ENCODE results near the gene CARNS1.
A peak's percentile ranks its signal among the peaks of the same experiment; 100 is the strongest.

Gene CARNS1

GRCh38 chr11:67368621-67369020 lies 46.9 kb upstream of the CARNS1 start:
- H3K9me3 ChIP-seq (ENCODE audit: insufficient read depth, low read length), result no peaks in the 10 kb centered on the region
- H3K9ac ChIP-seq (ENCODE audit: insufficient read length, low read depth), result no peak overlapping the region
- no peak for DNase-seq (ENCODE audit: low read depth, low spot score)
- H3K36me3 ChIP-seq (ENCODE audit: insufficient read depth, insufficient read length, low read length), result peaks cover 41% of the 10 kb centered on the region
- H3K4me3 ChIP-seq (ENCODE audit: insufficient read length, low read depth), result no peak overlapping the region
- peaks cover 18% of the 10 kb centered on the region for H3K27me3 ChIP-seq (ENCODE audit: insufficient read depth, insufficient read length)
- peaks cover 19% of the 10 kb centered on the region for H3K4me1 ChIP-seq (ENCODE audit: insufficient read depth, insufficient read length)
- TF ChIP-seq SUZ12 (IDR thresholded peaks at IDR 0.05; ENCODE audit: extremely low read depth, insufficient read depth, insufficient read length) (no peak), YY1 (IDR thresholded peaks at IDR 0.05; ENCODE audit: insufficient read depth, insufficient read length) (no peak), ZNF274 (IDR thresholded peaks at IDR 0.05; ENCODE audit: low read depth, low read length) (no peak)

GRCh38 chr11:67369275-67369674 lies 46.2 kb upstream of the CARNS1 start:
- peaks cover 19% of the 10 kb centered on the region for H3K4me1 ChIP-seq (ENCODE audit: insufficient read depth, insufficient read length)
- peaks cover 18% of the 10 kb centered on the region for H3K27me3 ChIP-seq (ENCODE audit: insufficient read depth, insufficient read length)
- peaks cover 36% of the 10 kb centered on the region for H3K36me3 ChIP-seq (ENCODE audit: insufficient read depth, insufficient read length, low read length)
- no peak for DNase-seq (ENCODE audit: low read depth, low spot score)
- TF ChIP-seq YY1 (IDR thresholded peaks at IDR 0.05; ENCODE audit: insufficient read depth, insufficient read length) (no peak), SUZ12 (IDR thresholded peaks at IDR 0.05; ENCODE audit: extremely low read depth, insufficient read depth, insufficient read length) (no peak), ZNF274 (IDR thresholded peaks at IDR 0.05; ENCODE audit: low read depth, low read length) (no peak)
- H3K9me3 ChIP-seq (ENCODE audit: insufficient read depth, low read length), result no peaks in the 10 kb centered on the region
- no peak overlapping the region for H3K9ac ChIP-seq (ENCODE audit: insufficient read length, low read depth)
- no peak overlapping the region for H3K4me3 ChIP-seq (ENCODE audit: insufficient read length, low read depth)

DNA sequence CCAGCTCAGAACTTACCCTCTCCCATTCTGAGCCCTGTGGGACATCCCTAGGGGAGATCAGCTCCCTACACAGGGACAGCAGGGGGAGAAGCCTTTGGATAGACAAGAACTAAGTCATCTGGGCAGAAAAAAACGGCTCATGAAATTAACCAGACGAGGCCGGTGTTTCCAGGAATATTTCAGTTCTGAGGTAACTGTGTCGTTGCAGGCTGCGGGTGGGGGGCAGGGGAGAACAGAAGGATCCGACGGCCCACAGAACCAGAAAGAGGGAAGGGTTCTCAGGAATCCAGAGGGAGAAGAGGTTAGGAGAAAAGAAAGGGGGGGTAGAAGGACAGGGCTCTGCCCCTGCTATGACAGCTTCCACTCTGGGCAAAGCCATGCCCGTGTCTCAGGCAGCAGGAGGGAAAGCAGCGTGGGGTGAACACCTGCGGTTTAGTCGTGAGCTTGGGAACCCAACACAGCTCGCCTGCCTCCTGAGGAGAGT lies 45.6 kb upstream of the CARNS1 start:
- H3K4me1 ChIP-seq (ENCODE audit: insufficient read depth, insufficient read length), result peaks cover 23% of the 10 kb centered on the region
- peaks cover 30% of the 10 kb centered on the region for H3K36me3 ChIP-seq (ENCODE audit: insufficient read depth, insufficient read length, low read length)
- no peak for TF ChIP-seq ZNF274 (IDR thresholded peaks at IDR 0.05; ENCODE audit: low read depth, low read length)
- TF ChIP-seq YY1 (IDR thresholded peaks at IDR 0.05; ENCODE audit: insufficient read depth, insufficient read length), result no peak
- H3K9me3 ChIP-seq (ENCODE audit: insufficient read depth, low read length), result no peaks in the 10 kb centered on the region
- no peak overlapping the region for H3K9ac ChIP-seq (ENCODE audit: insufficient read length, low read depth)
- DNase-seq (ENCODE audit: low read depth, low spot score), result no peak
- peaks cover 17% of the 10 kb centered on the region for H3K27me3 ChIP-seq (ENCODE audit: insufficient read depth, insufficient read length)
- H3K4me3 ChIP-seq (ENCODE audit: insufficient read length, low read depth), result no peak overlapping the region

DNA sequence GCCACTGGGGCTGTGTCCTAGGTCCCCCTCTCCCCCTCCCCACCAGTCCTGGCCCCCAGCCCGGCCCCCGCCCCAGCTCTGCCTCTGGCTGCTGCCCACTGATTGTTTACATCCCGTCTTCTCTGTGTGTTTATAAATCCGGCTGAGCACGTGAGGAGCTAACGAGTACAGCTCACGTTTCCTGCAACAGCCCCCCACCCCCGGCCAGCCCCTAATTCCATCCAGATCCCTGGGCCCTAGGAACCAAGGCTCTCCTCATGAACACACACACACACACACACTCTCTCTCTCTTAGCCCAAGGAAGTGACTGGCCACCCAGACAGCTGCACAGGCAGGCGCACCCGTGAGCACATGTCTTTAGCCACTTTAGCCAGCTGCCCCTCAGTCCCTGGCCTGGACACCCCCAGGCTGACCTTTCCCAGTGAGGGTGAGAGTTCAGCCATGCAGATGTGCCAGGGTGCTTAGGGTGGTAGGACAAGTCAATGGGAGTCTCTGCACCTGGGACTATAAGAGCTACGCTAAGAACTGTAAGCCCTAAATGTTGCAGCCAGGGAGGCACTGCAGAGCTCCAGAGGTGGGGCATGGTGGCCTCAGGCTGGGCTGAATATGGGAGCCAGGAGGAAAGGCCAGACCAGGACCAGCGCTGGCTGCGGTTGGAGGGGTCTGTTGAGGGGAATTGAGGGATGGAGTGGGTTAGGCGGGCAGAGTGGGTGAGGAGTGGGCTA lies 45.0 kb upstream of the CARNS1 start:
- no peak overlapping the region for H3K4me3 ChIP-seq (ENCODE audit: insufficient read length, low read depth)
- peak overlapping the region; percentile 82 for H3K9ac ChIP-seq (ENCODE audit: insufficient read length, low read depth)
- peaks cover 12% of the 10 kb centered on the region for H3K27me3 ChIP-seq (ENCODE audit: insufficient read depth, insufficient read length)
- TF ChIP-seq SUZ12 (IDR thresholded peaks at IDR 0.05; ENCODE audit: extremely low read depth, insufficient read depth, insufficient read length), result no peak
- H3K36me3 ChIP-seq (ENCODE audit: insufficient read depth, insufficient read length, low read length), result peaks cover 23% of the 10 kb centered on the region
- no peak for DNase-seq (ENCODE audit: low read depth, low spot score)
- H3K4me1 ChIP-seq (ENCODE audit: insufficient read depth, insufficient read length), result peaks cover 24% of the 10 kb centered on the region
- no peaks in the 10 kb centered on the region for H3K9me3 ChIP-seq (ENCODE audit: insufficient read depth, low read length)

DNA sequence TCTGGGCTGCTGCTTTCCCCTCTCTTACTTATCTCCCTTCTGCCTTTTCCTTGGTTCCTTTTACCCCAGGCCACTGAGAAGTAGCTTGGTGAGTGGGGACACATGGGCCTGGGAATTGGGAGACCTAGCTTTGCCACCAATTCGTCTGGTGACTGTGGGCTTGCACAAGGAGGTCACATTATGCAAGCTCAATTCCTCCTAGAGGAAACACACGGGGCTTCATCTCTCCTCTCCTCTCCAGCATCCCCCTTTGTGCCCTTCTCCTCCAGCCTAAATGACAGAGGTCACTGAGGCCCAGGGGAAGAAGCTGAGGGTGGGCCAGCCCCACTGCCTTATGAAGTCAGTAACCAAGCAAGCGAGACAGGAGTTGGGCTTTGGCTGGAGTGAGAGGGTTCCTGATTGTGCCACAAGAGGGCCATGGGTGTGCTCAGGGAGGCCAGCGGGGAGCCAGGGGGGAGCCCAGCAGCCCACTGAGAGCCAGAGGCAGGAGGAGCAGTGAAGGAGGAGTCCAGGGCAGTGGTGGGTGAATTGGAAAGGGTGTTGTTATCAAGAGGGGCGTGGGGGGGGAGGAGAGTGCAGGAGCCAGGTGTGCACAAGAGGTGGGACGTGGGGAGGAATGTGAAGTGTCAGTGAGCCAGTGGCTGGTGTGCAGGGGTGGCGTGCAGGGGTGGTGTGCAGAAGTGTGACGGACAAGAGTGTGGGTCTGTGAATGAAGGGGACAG lies 44.1 kb upstream of the CARNS1 start:
- Histone ChIP-seq H3K36me3 (ENCODE audit: insufficient read depth, insufficient read length, low read length) (peaks cover 17% of the 10 kb centered on the region), H3K4me3 (ENCODE audit: insufficient read length, low read depth) (peak overlapping the region; percentile 57), H3K27me3 (ENCODE audit: insufficient read depth, insufficient read length) (peaks cover 18% of the 10 kb centered on the region), H3K9ac (ENCODE audit: insufficient read length, low read depth) (peak overlapping the region; percentile 82), H3K4me1 (ENCODE audit: insufficient read depth, insufficient read length) (peaks cover 30% of the 10 kb centered on the region), H3K9me3 (ENCODE audit: insufficient read depth, low read length) (no peaks in the 10 kb centered on the region)
- DNase-seq (ENCODE audit: low read depth, low spot score), result no peak
- no peak for TF ChIP-seq YY1 (IDR thresholded peaks at IDR 0.05; ENCODE audit: insufficient read depth, insufficient read length)
- no peak for TF ChIP-seq SUZ12 (IDR thresholded peaks at IDR 0.05; ENCODE audit: extremely low read depth, insufficient read depth, insufficient read length)
- TF ChIP-seq ZNF274 (IDR thresholded peaks at IDR 0.05; ENCODE audit: low read depth, low read length), result no peak

DNA sequence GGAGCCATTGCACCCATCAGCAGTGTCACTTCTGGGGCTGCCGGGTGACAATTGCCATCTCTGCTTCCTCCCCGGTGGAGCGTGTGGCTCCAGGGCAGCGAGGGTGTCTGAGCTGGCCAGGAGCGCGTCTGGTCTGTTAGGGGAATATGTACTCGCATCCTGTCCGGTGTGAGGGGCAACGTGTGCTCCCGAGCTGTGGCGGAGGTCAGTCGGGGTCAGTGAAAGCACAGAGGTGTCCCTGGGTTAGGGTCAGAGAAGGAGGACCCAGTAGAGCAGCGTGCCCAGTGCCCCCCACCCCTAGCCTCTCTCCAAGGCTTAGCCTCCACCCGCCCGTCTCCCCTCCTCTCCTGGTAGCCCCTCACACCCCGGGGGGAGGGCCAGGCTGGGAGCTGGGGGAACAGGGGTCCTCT lies 43.6 kb upstream of the CARNS1 start:
- H3K4me1 ChIP-seq (ENCODE audit: insufficient read depth, insufficient read length), result peaks cover 32% of the 10 kb centered on the region
- H3K4me3 ChIP-seq (ENCODE audit: insufficient read length, low read depth), result peak overlapping the region; percentile 57
- no peak for TF ChIP-seq ZNF274 (IDR thresholded peaks at IDR 0.05; ENCODE audit: low read depth, low read length)
- no peak for TF ChIP-seq YY1 (IDR thresholded peaks at IDR 0.05; ENCODE audit: insufficient read depth, insufficient read length)
- no peak for TF ChIP-seq SUZ12 (IDR thresholded peaks at IDR 0.05; ENCODE audit: extremely low read depth, insufficient read depth, insufficient read length)
- peaks cover 17% of the 10 kb centered on the region for H3K36me3 ChIP-seq (ENCODE audit: insufficient read depth, insufficient read length, low read length)
- peak overlapping the region; percentile 82 for H3K9ac ChIP-seq (ENCODE audit: insufficient read length, low read depth)
- no peaks in the 10 kb centered on the region for H3K9me3 ChIP-seq (ENCODE audit: insufficient read depth, low read length)
- peaks cover 23% of the 10 kb centered on the region for H3K27me3 ChIP-seq (ENCODE audit: insufficient read depth, insufficient read length)
- no peak for DNase-seq (ENCODE audit: low read depth, low spot score)

GRCh38 chr11:67372321-67372992 lies 43.0 kb upstream of the CARNS1 start:
- H3K9ac ChIP-seq (ENCODE audit: insufficient read length, low read depth), result peak overlapping the region; percentile 87
- peak overlapping the region; percentile 62 for H3K4me3 ChIP-seq (ENCODE audit: insufficient read length, low read depth)
- no peak for DNase-seq (ENCODE audit: low read depth, low spot score)
- H3K9me3 ChIP-seq (ENCODE audit: insufficient read depth, low read length), result no peaks in the 10 kb centered on the region
- peaks cover 37% of the 10 kb centered on the region for H3K4me1 ChIP-seq (ENCODE audit: insufficient read depth, insufficient read length)
- peaks cover 28% of the 10 kb centered on the region for H3K27me3 ChIP-seq (ENCODE audit: insufficient read depth, insufficient read length)
- peaks cover 17% of the 10 kb centered on the region for H3K36me3 ChIP-seq (ENCODE audit: insufficient read depth, insufficient read length, low read length)
- no peak for TF ChIP-seq SUZ12 (IDR thresholded peaks at IDR 0.05; ENCODE audit: extremely low read depth, insufficient read depth, insufficient read length)
- no peak for TF ChIP-seq ZNF274 (IDR thresholded peaks at IDR 0.05; ENCODE audit: low read depth, low read length)
- no peak for TF ChIP-seq YY1 (IDR thresholded peaks at IDR 0.05; ENCODE audit: insufficient read depth, insufficient read length)
